Endodermal cell (in vitro differentiated cells): ENCODE results near the gene ELL2. TPM values are rescaled to one million over a fixed set of nuclear protein-coding genes. Genes with fewer than 3 reads are reported as not detected.

ENCODE experiments used
- DNase-seq: peaks from one replicate; pipeline ENCODE4 v3.0.0-alpha.2; 2017
- H3K27ac ChIP-seq: 2 replicates; pipeline ENCODE4 v1.5.1; 2013; ENCODE audit warnings: mild to moderate bottlenecking, low read depth, low read length, moderate library complexity
- H3K27me3 ChIP-seq: 2 replicates; pipeline ENCODE4 v1.6.1; 2013; ENCODE audit warnings: mild to moderate bottlenecking, low read length, moderate library complexity; ENCODE audit not compliant: insufficient read depth, control insufficient read depth, poor library complexity, severe bottlenecking
- H3K36me3 ChIP-seq: 2 replicates; pipeline ENCODE4 v1.7.0; 2013; ENCODE audit warnings: mild to moderate bottlenecking, low read length, moderate library complexity; ENCODE audit not compliant: control insufficient read depth, insufficient read depth
- H3K4me1 ChIP-seq: one replicate; pipeline ENCODE4 v1.7.0; 2013; ENCODE audit warnings: low read length; ENCODE audit not compliant: control insufficient read depth, insufficient read depth
- H3K4me3 ChIP-seq: 2 replicates; pipeline ENCODE4 v1.5.1; 2013; ENCODE audit warnings: mild to moderate bottlenecking, low read length, moderate library complexity
- H3K9ac ChIP-seq: 2 replicates; pipeline ENCODE4 v1.6.1; 2013; ENCODE audit warnings: mild to moderate bottlenecking, low read length, moderate library complexity; ENCODE audit not compliant: poor library complexity, severe bottlenecking; ENCODE audit errors: extremely low read depth
- H3K9me3 ChIP-seq: 2 replicates; pipeline ENCODE4 v1.6.1; 2013; ENCODE audit warnings: mild to moderate bottlenecking, low read length, moderate library complexity; ENCODE audit not compliant: control insufficient read depth
- H3K27ac Mint-ChIP-seq: 2 replicates; pipeline ENCODE4 v1.8.0; 2020; ENCODE audit warnings: mixed read lengths
- H3K27me3 Mint-ChIP-seq: 2 replicates; pipeline ENCODE4 v1.8.0; 2021; ENCODE audit warnings: mild to moderate bottlenecking, mixed read lengths; ENCODE audit not compliant: insufficient read depth
- H3K36me3 Mint-ChIP-seq: 2 replicates; pipeline ENCODE4 v1.8.0; 2020; ENCODE audit warnings: low read depth, mixed read lengths
- H3K4me1 Mint-ChIP-seq: 2 replicates; pipeline ENCODE4 v1.8.0; 2020; ENCODE audit warnings: mixed read lengths
- H3K4me3 Mint-ChIP-seq: 2 replicates; pipeline ENCODE4 v1.8.0; 2020; ENCODE audit warnings: mild to moderate bottlenecking, moderate library complexity, mixed read lengths
- H3K9me3 Mint-ChIP-seq: 2 replicates; pipeline ENCODE4 v1.8.0; 2020; ENCODE audit warnings: mild to moderate bottlenecking, mixed read lengths
- WGBS, 2 experiments: methylation state at CpG; one replicate each; pipeline versions ENCODE4 v1.1.5 to v1.1.7; 2013; ENCODE audit warnings: missing lambda C conversion rate in 2 of 2, mixed read lengths in 1 of 2; ENCODE audit not compliant: insufficient coverage in 1 of 2, insufficient read length in 1 of 2; 5-methylcytosine and 5-hydroxymethylcytosine counted together
- total RNA-seq, 2 donors: library from RNA; stranded (reverse); fragmentation: NEBNext Ultra II Directional in 1 of 2; extraction: Animal tissue kit (Norgen Biotek cat#: 25700) in 1 of 2; gene quantifications; 2 replicates in 1 of 2; 3 replicates in 1 of 2; pipeline ENCODE4 v1.2.1, GENCODE V29; 2021
- TF ChIP-seq, protein P1 (sequence below): fragments of 200-600 bp; sonication (generic); conservative IDR thresholded peaks from 2 replicates; pipeline ENCODE4 v1.5.0; 2021; ENCODE audit warnings: antibody characterized with exemption, mild to moderate bottlenecking

The ELL2 gene
- total RNA-seq, 2 donors from 2014 or later, result 28.6 to 44.1 TPM

DNA sequence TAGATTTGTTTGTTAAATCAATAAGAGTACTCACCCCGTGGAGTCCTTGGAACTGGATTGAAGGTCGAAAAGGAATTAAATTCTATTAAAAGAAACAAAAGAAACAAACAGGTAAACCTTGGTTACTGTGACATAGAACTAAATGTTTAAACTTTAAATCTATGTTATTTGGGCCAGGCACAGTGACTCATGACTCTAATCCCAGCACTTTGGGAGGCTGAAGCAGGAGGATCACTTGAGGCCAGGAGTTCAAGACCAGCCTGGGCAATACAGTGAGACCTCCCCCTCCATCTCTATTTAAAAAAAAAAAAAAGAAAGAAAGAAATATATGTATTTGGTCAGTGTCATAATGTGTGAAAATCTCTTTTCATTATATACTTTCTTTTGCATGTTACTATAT lies 18.7 kb downstream of the ELL2 start:
- Histone ChIP-seq H3K36me3 (peaks cover 37% of the 10 kb centered on the region), H3K27me3 (no peaks in the 10 kb centered on the region), H3K27ac (no peak overlapping the region), H3K9me3 (no peaks in the 10 kb centered on the region), H3K4me1 (peaks cover 18% of the 10 kb centered on the region), H3K9ac (no peak overlapping the region), H3K4me3 (no peak overlapping the region)
- no peak overlapping the region for H3K4me3 Mint-ChIP-seq
- WGBS, 2 experiments, result 97 to 100% methylated on average over 1 to 2 of the region's 2 CpGs
- peaks cover 44% of the 10 kb centered on the region for H3K4me1 Mint-ChIP-seq
- H3K36me3 Mint-ChIP-seq, result peaks cover 2% of the 10 kb centered on the region
- no peaks in the 10 kb centered on the region for H3K9me3 Mint-ChIP-seq
- TF ChIP-seq, protein P1, sequence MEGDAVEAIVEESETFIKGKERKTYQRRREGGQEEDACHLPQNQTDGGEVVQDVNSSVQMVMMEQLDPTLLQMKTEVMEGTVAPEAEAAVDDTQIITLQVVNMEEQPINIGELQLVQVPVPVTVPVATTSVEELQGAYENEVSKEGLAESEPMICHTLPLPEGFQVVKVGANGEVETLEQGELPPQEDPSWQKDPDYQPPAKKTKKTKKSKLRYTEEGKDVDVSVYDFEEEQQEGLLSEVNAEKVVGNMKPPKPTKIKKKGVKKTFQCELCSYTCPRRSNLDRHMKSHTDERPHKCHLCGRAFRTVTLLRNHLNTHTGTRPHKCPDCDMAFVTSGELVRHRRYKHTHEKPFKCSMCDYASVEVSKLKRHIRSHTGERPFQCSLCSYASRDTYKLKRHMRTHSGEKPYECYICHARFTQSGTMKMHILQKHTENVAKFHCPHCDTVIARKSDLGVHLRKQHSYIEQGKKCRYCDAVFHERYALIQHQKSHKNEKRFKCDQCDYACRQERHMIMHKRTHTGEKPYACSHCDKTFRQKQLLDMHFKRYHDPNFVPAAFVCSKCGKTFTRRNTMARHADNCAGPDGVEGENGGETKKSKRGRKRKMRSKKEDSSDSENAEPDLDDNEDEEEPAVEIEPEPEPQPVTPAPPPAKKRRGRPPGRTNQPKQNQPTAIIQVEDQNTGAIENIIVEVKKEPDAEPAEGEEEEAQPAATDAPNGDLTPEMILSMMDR, result no peak
- no peak overlapping the region for H3K27ac Mint-ChIP-seq
- H3K27me3 Mint-ChIP-seq, result no peaks in the 10 kb centered on the region
- no peak for DNase-seq

DNA sequence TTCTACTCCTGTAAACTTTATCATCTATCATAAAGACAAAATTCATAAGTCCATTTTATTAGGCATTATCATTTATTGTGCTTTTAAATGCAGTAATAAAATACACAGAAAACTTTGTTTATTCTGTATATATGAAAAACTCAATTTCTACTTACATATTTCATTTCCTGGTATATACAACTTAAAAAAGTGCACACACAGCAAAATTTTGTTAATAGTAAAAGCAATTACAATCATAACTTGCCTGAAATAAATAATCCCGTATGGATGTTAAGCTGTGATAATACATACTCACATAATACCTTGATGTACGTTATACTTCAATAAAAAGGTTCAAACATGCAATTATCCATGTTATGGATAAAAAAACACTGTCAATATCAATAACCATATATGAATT lies 19.2 kb downstream of the ELL2 start:
- Histone ChIP-seq H3K36me3 (peaks cover 37% of the 10 kb centered on the region), H3K4me1 (peaks cover 18% of the 10 kb centered on the region), H3K27me3 (no peaks in the 10 kb centered on the region), H3K9me3 (no peaks in the 10 kb centered on the region), H3K9ac (no peak overlapping the region), H3K4me3 (no peak overlapping the region), H3K27ac (no peak overlapping the region)
- WGBS, 2 experiments, result 100% methylated on average over 2 of the region's 2 CpGs; no CpG with 5 or more reads in 1 of the 2 experiments
- Mint-ChIP-seq H3K27ac (no peak overlapping the region), H3K4me1 (peaks cover 48% of the 10 kb centered on the region), H3K27me3 (no peaks in the 10 kb centered on the region), H3K36me3 (peaks cover 2% of the 10 kb centered on the region), H3K9me3 (no peaks in the 10 kb centered on the region), H3K4me3 (no peak overlapping the region)
- DNase-seq, result no peak
- TF ChIP-seq, protein P1, result no peak

DNA sequence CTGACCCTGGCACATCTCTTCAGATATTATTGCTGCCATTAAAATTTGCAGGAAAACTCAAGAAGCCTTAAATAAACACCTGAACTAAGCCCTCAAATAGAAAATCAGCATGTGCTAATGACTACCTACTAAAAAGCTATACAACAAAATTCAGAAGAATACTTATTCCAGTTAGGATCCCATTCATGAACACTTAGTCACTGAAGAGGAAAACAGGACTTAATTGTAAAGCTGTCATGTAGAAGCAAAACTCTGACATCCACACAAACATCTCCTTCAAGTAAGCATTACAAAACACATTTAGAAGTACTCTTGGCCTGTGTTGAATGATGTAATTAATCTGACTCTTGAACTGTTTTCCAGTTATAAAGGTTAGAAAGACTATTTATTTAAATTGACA lies 19.9 kb downstream of the ELL2 start:
- Histone ChIP-seq H3K27ac (no peak overlapping the region), H3K36me3 (peaks cover 42% of the 10 kb centered on the region), H3K27me3 (no peaks in the 10 kb centered on the region), H3K9me3 (no peaks in the 10 kb centered on the region), H3K4me3 (no peak overlapping the region), H3K9ac (no peak overlapping the region), H3K4me1 (peaks cover 18% of the 10 kb centered on the region)
- peaks cover 2% of the 10 kb centered on the region for H3K36me3 Mint-ChIP-seq
- TF ChIP-seq, protein P1, result no peak
- H3K4me3 Mint-ChIP-seq, result no peak overlapping the region
- no peaks in the 10 kb centered on the region for H3K9me3 Mint-ChIP-seq
- H3K27me3 Mint-ChIP-seq, result no peaks in the 10 kb centered on the region
- DNase-seq, result no peak
- peak overlapping the region; percentile 89 for H3K27ac Mint-ChIP-seq
- peaks cover 47% of the 10 kb centered on the region for H3K4me1 Mint-ChIP-seq
